HEK293T (cell line): ENCODE results near the gene UQCR10.

Experiments used
- CTCF ChIA-PET: fragments of 350-600 bp; formaldehyde crosslinking; extraction: SDS; loops from one replicate; lab custom pipeline; 2021; ENCODE audit warnings: antibody characterized with exemption, inconsistent platforms; lab: Yijun Ruan, JAX
- POLR2A ChIA-PET: fragments of 350-600 bp; formaldehyde crosslinking; extraction: SDS; loops from one replicate; lab custom pipeline; 2020; ENCODE audit warnings: antibody characterized with exemption, inconsistent platforms; lab: Yijun Ruan, JAX
- DNase-seq: peaks from one replicate; pipeline ENCODE4 v3.0.0; 2012; ENCODE audit warnings: mixed read lengths; ENCODE audit errors: extremely low spot score
- ARNT ChIP-seq: fragments of 450-650 bp; IDR thresholded peaks from 2 replicates; pipeline ENCODE4 v1.6.1; 2017; ENCODE audit warnings: mild to moderate bottlenecking
- BHLHE40 ChIP-seq: fragments of 450-650 bp; IDR thresholded peaks from 2 replicates; pipeline ENCODE4 v1.6.1; 2016; ENCODE audit warnings: mild to moderate bottlenecking, moderate library complexity, borderline replicate concordance
- CTBP1 ChIP-seq: fragments of 450-650 bp; IDR thresholded peaks from 2 replicates; pipeline ENCODE4 v1.6.1; 2016; ENCODE audit warnings: borderline replicate concordance
- ELF4 ChIP-seq: fragments of 450-650 bp; IDR thresholded peaks from 2 replicates; pipeline ENCODE4 v1.6.1; 2017; ENCODE audit warnings: antibody characterized with exemption
- FOXA1 ChIP-seq: fragments of 450-650 bp; IDR thresholded peaks from 2 replicates; pipeline ENCODE4 v1.6.1; 2016; ENCODE audit warnings: mild to moderate bottlenecking
- FOXK2 ChIP-seq: fragments of 450-650 bp; IDR thresholded peaks from 2 replicates; pipeline ENCODE4 v1.6.1; 2016; ENCODE audit warnings: mild to moderate bottlenecking
- FOXM1 ChIP-seq: fragments of 450-650 bp; IDR thresholded peaks from 2 replicates; pipeline ENCODE4 v1.6.1; 2017; ENCODE audit warnings: mild to moderate bottlenecking, borderline replicate concordance
- HDGF ChIP-seq: fragments of 450-650 bp; IDR thresholded peaks from 2 replicates; pipeline ENCODE4 v1.6.1; 2017; ENCODE audit warnings: antibody characterized with exemption, borderline replicate concordance
- L3MBTL2 ChIP-seq: fragments of 450-650 bp; conservative IDR thresholded peaks from 2 replicates; pipeline ENCODE4 v1.6.1; 2016; ENCODE audit warnings: mild to moderate bottlenecking
- LEF1 ChIP-seq: fragments of 450-650 bp; IDR thresholded peaks from 2 replicates; pipeline ENCODE4 v1.6.1; 2017; ENCODE audit warnings: mild to moderate bottlenecking, borderline replicate concordance
- NFRKB ChIP-seq: fragments of 450-650 bp; IDR thresholded peaks from 2 replicates; pipeline ENCODE4 v1.6.1; 2016; ENCODE audit warnings: mild to moderate bottlenecking, moderate library complexity
- SP1 ChIP-seq: fragments of 450-650 bp; IDR thresholded peaks from 2 replicates; pipeline ENCODE4 v1.6.1; 2017
- SUZ12 ChIP-seq: fragments of 450-650 bp; IDR thresholded peaks from 2 replicates; pipeline ENCODE4 v1.6.1; 2016; ENCODE audit warnings: mild to moderate bottlenecking
- TARDBP ChIP-seq: fragments of 450-650 bp; IDR thresholded peaks from 2 replicates; pipeline ENCODE4 v1.6.1; 2016
- ZNF384 ChIP-seq: fragments of 450-650 bp; IDR thresholded peaks from 2 replicates; pipeline ENCODE4 v1.6.1; 2016
- TF ChIP-seq, protein P1 (sequence below): fragments of 450-650 bp; IDR thresholded peaks from 2 replicates; pipeline ENCODE4 v1.6.1; 2016

Gene UQCR10

GRCh38 chr22:29762263-29762662 is 4.9 kb upstream of the UQCR10 start:
- no peak for DNase-seq
- ChIA-PET CTCF (interaction anchor here (0.6 kb wide), 1 partner anchor 156 kb away, joined by 3 read pairs; no protein-coding TSS in a partner anchor), POLR2A (no interaction called here)
- TF ChIP-seq CTBP1 (no peak), ELF4 (no peak), ZNF384 (no peak), HDGF (no peak), FOXM1 (no peak), BHLHE40 (no peak)
- TF ChIP-seq, protein P1, sequence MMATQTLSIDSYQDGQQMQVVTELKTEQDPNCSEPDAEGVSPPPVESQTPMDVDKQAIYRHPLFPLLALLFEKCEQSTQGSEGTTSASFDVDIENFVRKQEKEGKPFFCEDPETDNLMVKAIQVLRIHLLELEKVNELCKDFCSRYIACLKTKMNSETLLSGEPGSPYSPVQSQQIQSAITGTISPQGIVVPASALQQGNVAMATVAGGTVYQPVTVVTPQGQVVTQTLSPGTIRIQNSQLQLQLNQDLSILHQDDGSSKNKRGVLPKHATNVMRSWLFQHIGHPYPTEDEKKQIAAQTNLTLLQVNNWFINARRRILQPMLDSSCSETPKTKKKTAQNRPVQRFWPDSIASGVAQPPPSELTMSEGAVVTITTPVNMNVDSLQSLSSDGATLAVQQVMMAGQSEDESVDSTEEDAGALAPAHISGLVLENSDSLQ: no peak

- CTCF ChIA-PET: interaction anchor here (0.6 to 1.1 kb wide), 3 partner anchors 29 to 323 kb away, joined by 3 read pairs; no protein-coding TSS in a partner anchor
Measured at GRCh38 chr22:29765905-29766631, 1.1 kb upstream of the UQCR10 start.

DNA sequence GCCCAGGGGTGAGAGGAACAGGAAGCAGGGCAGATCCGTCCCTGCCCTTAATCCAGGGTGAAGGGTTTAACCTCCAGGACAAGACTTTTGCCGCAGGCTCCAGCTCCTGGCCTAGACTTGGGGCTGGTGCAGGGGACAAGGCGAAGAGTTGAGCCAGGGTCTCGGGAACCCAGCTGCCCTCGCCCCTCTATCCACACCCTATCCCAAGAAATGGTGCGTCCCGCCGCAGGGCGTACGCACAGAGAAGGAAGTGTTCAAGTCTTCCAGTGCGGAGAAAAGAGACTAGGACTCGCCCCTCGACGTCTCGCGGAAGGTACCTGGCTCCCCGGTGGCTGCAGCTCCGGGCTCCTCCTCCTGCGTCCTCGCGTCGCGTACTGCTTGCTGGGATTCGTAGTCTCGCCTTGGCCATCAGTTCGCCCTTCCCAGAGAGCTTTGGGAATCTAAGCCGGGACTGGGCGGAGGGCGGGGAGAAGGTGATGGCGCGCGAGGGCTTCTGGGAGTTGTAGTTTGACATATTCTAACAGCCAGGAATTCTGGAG is 468 bp upstream of the UQCR10 start, which contains the start of gene ZMAT5:
TSS of gene ZMAT5 (minus strand) at position 376 of the 539 bp plus-strand sequence. CDS start 18,463 bp downstream, outside the sequence.
- POLR2A ChIA-PET: interaction anchor here (0.6 to 1.6 kb wide), 11 partner anchors 9 to 213 kb away, joined by 3 to 16 read pairs (median 4); no protein-coding TSS in a partner anchor
- DNase-seq: peak; percentile 100
- CTCF ChIA-PET: interaction anchor here (0.6 to 1.1 kb wide), 4 partner anchors 28 to 322 kb away, joined by 3 read pairs; no protein-coding TSS in a partner anchor
- no peak for TF ChIP-seq FOXK2
- no peak for TF ChIP-seq LEF1
- no peak for TF ChIP-seq TARDBP

More at GRCh38 chr22:29765905-29766631, 1.1 kb upstream of the UQCR10 start:
- no peak for DNase-seq
- POLR2A ChIA-PET: interaction anchor here (0.9 to 1.6 kb wide), 9 partner anchors 10 to 213 kb away, joined by 3 to 16 read pairs (median 4); no protein-coding TSS in a partner anchor
- TF ChIP-seq HDGF (no peak), ELF4 (no peak), FOXA1 (no peak), CTBP1 (no peak), FOXK2 (no peak), SP1 (no peak), NFRKB (no peak), ARNT (no peak), LEF1 (no peak), TARDBP (no peak), ZNF384 (no peak), L3MBTL2 (no peak)
- TF ChIP-seq, protein P1: no peak

- ChIA-PET POLR2A (no interaction called here), CTCF (no interaction called here)
- no peak for TF ChIP-seq BHLHE40
- TF ChIP-seq LEF1: no peak
- no peak for TF ChIP-seq HDGF
- TF ChIP-seq SUZ12: no peak
- no peak for TF ChIP-seq ZNF384
- no peak for TF ChIP-seq FOXK2
- TF ChIP-seq FOXA1: no peak
- TF ChIP-seq CTBP1: no peak
- TF ChIP-seq TARDBP: no peak
- no peak for TF ChIP-seq ELF4
- TF ChIP-seq, protein P1: no peak
- no peak for TF ChIP-seq SP1
- no peak for DNase-seq
Measured at GRCh38 chr22:29768052-29768693, 1.0 kb downstream of the UQCR10 start.

GRCh38 chr22:29769723-29770321 is 2.7 kb downstream of the UQCR10 start:
- ChIA-PET CTCF (interaction anchor here (1.5 kb wide), 1 partner anchor 235 kb away, joined by 3 read pairs; no protein-coding TSS in a partner anchor), POLR2A (interaction anchor here (1.0 kb wide), 1 partner anchor 12 kb away, joined by 3 read pairs; no protein-coding TSS in a partner anchor)
- no peak for DNase-seq
- TF ChIP-seq ZNF384: no peak

- TF ChIP-seq FOXK2: no peak
- TF ChIP-seq SUZ12: no peak
- no peak for TF ChIP-seq SP1
- DNase-seq: peak; percentile 46
- POLR2A ChIA-PET: no interaction called here
- CTCF ChIA-PET: interaction anchor here (1.4 to 1.8 kb wide), 2 partner anchors 54 to 233 kb away, joined by 4 read pairs; no protein-coding TSS in a partner anchor
Measured at GRCh38 chr22:29772170-29772641, 5.0 kb downstream of the UQCR10 start.
